Erythroblast (primary cell): Measurements from ENCODE around the gene MTMR11.

Experiments
- GATA1 ChIP-seq: IDR thresholded peaks from 2 replicates; pipeline ENCODE4 v1.6.1; 2011; ENCODE audit warnings: low read depth, mild to moderate bottlenecking, control low read depth, low read length, moderate library complexity
- POLR2A ChIP-seq: IDR thresholded peaks from 2 replicates; pipeline ENCODE4 v1.6.1; 2011; ENCODE audit warnings: mild to moderate bottlenecking, low read length

DNA sequence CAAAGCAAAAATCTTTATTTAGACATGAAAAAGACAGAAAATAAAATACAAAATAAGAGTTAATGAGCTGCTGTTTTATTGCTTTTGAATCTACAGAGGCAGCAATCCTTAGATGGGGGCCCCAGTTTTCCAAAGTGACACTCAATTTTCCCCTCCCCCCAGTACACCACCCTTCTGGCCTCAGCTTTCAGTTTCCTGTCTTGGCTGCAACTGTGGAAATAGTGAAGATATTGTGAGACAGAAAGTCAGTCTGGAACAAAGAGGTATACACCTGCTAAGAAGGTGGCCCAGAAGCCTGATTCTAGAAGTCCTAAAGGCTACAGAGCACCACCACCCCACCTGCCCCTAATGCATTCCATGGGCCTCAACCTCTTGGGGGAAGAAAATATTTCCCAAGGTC, 1.1 kb upstream of the MTMR11 start:
- TF ChIP-seq POLR2A (no peak), GATA1 (no peak)
